AG09319 (cell line): Measurements from ENCODE around the gene ZGPAT.

Experiments used
- DNase-seq: peaks from one replicate; pipeline ENCODE4 v3.0.0-alpha.2; 2010; ENCODE audit warnings: low read depth; ENCODE audit errors: extremely low read depth
- CTCF ChIP-seq: IDR thresholded peaks from 2 replicates; pipeline ENCODE4 v1.5.1; 2011; ENCODE audit warnings: low read depth, mild to moderate bottlenecking, inconsistent platforms, low read length, moderate library complexity

Gene ZGPAT

GRCh38 chr20:63691711-63692435 lies 16.0 kb upstream of the ZGPAT start:
- TF ChIP-seq CTCF = no peak
- no peak for DNase-seq

- DNase-seq = no peak
- no peak; the same call in 1 of the 2 replicates for TF ChIP-seq CTCF
Observed at GRCh38 chr20:63692436-63693082, 15.3 kb upstream of the ZGPAT start.

- no peak for TF ChIP-seq CTCF
- no peak for DNase-seq
Observed at GRCh38 chr20:63693083-63693732, 14.6 kb upstream of the ZGPAT start.

- TF ChIP-seq CTCF = no peak
- no peak for DNase-seq
Observed at GRCh38 chr20:63693733-63694583, 13.9 kb upstream of the ZGPAT start.

- no peak for DNase-seq
- TF ChIP-seq CTCF = no peak
Observed at GRCh38 chr20:63694584-63695423, 13.0 kb upstream of the ZGPAT start.

- TF ChIP-seq CTCF = no peak
- no peak for DNase-seq
Observed at GRCh38 chr20:63695424-63696305, 12.2 kb upstream of the ZGPAT start.
